PC-9 (cell line): ENCODE data around the gene HYAL4.
A peak's percentile ranks its signal among the peaks of the same experiment; 100 is the strongest.

Source experiments
- CTCF ChIP-seq: fragments of 200-600 bp; sonication (generic); conservative IDR thresholded peaks from 2 replicates; pipeline ENCODE4 v1.6.1; 2017; ENCODE audit warnings: mixed run types, antibody characterized with exemption, mild to moderate bottlenecking, moderate library complexity
- EZH2 ChIP-seq: fragments of 200-600 bp; sonication (generic); IDR thresholded peaks from 2 replicates; pipeline ENCODE4 v1.8.0; 2017; ENCODE audit warnings: antibody characterized with exemption, low read depth

GRCh38 chr7:123865517-123866117 lies 20.6 kb downstream of the HYAL4 start:
- TF ChIP-seq CTCF (peak; percentile 87), EZH2 (no peak)
